OCI-LY7 (cell line): ENCODE results near the gene CABCOCO1. TPM values are rescaled to one million over a fixed set of nuclear protein-coding genes. Genes with fewer than 3 reads are reported as not detected.
"Not testable (repeated sequence)": the region's sequence is repeated elsewhere in the genome, so short reads cannot be mapped to it uniquely, and the experiment has no call there.

ENCODE experiments used
- BruUV-seq: library from RNA; stranded (reverse); fragments of 400-500 nt; replicated peaks from 2 replicates; lab custom pipeline; 2021; lab: Mats Ljungman, UMichigan
- CTCF ChIA-PET: fragments of 300-600 bp; sonication (Branson Sonifier 250); formaldehyde crosslinking; loops from one replicate; lab custom pipeline; 2022; ENCODE audit warnings: antibody characterized with exemption; ENCODE audit not compliant: unreplicated experiment; lab: Charles Lee
- POLR2A ChIA-PET: fragments of 300-600 bp; sonication (Branson Sonifier 250); formaldehyde crosslinking; loops from one replicate; lab custom pipeline; 2022; ENCODE audit warnings: antibody characterized with exemption; lab: Charles Lee
- DNase-seq: peaks from one replicate; pipeline ENCODE4 v3.0.0-alpha.2; 2015; ENCODE audit warnings: low spot score
- H2AFZ ChIP-seq: fragments of 200-600 bp; sonication (generic), shearing (Covaris generic); 2 replicates; pipeline ENCODE4 v1.6.1; 2014; ENCODE audit warnings: mild to moderate bottlenecking, antibody characterized with exemption, low read length, moderate library complexity
- H3K27ac ChIP-seq: fragments of 200-600 bp; sonication (generic); 2 replicates; pipeline ENCODE4 v1.5.1; 2014; ENCODE audit warnings: mixed run types, low read depth, mild to moderate bottlenecking, moderate library complexity, low read length, inconsistent platforms; ENCODE audit not compliant: poor library complexity, severe bottlenecking
- H3K36me3 ChIP-seq: fragments of 200-600 bp; sonication (generic); 2 replicates; pipeline ENCODE4 v1.6.1; 2014; ENCODE audit warnings: mild to moderate bottlenecking, antibody characterized with exemption, low read length, moderate library complexity, mixed read lengths; ENCODE audit not compliant: insufficient read depth
- H3K4me1 ChIP-seq: fragments of 200-600 bp; sonication (generic); 2 replicates; pipeline ENCODE4 v1.5.1; 2014; ENCODE audit warnings: mild to moderate bottlenecking, low read length; ENCODE audit not compliant: insufficient read depth, poor library complexity, severe bottlenecking
- H3K4me2 ChIP-seq: fragments of 200-600 bp; sonication (generic); 2 replicates; pipeline ENCODE4 v1.6.1; 2014; ENCODE audit warnings: mild to moderate bottlenecking, low read length
- H3K4me3 ChIP-seq: fragments of 200-600 bp; sonication (generic); 2 replicates; pipeline ENCODE4 v1.5.1; 2014; ENCODE audit warnings: mild to moderate bottlenecking, low read depth, low read length; ENCODE audit not compliant: poor library complexity, severe bottlenecking
- H3K79me2 ChIP-seq: fragments of 200-600 bp; sonication (generic); 2 replicates; pipeline ENCODE4 v1.6.1; 2016; ENCODE audit warnings: low read depth, mild to moderate bottlenecking, low read length, moderate library complexity, mixed read lengths; ENCODE audit not compliant: insufficient read depth
- H3K9me2 ChIP-seq: fragments of 200-600 bp; sonication (generic); 2 replicates; pipeline ENCODE4 v1.6.1; 2016; ENCODE audit warnings: mild to moderate bottlenecking, low read length, mixed read lengths; ENCODE audit not compliant: insufficient read depth
- H3K9me3 ChIP-seq: fragments of 200-600 bp; sonication (generic); 2 replicates; pipeline ENCODE4 v1.6.1; 2014; ENCODE audit warnings: mild to moderate bottlenecking, mixed run types, low read length, mixed read lengths
- H4K20me1 ChIP-seq: fragments of 200-600 bp; sonication (generic); 2 replicates; pipeline ENCODE4 v1.6.1; 2014; ENCODE audit warnings: mild to moderate bottlenecking, antibody characterized with exemption, low read length, moderate library complexity, mixed read lengths; ENCODE audit not compliant: insufficient read depth
- EZH2phosphoT487 ChIP-seq: fragments of 200-600 bp; sonication (generic); IDR thresholded peaks from 2 replicates; pipeline ENCODE4 v1.6.1; 2018; ENCODE audit warnings: low read depth, borderline replicate concordance, mild to moderate bottlenecking, mixed run types, antibody characterized with exemption, low read length, moderate library complexity, mixed read lengths
- intact Hi-C: fragments of 100-400 bp; cut with micrococcal nuclease; formaldehyde crosslinking; loops from one replicate; pipeline ENCODE4 v1.10.0; 2022; ENCODE audit not compliant: unreplicated experiment
- total RNA-seq, 2 experiments: library from RNA; depleted of rRNA in 1 of 2; stranded (reverse); fragments of >200 nt in 1 of 2; shearing (Covaris generic) in 1 of 2; gene quantifications; 2 replicates each; pipeline ENCODE4 v1.2.3, GENCODE V29; 2014 to 2022
- TF ChIP-seq, protein P1 (sequence below): fragments of 200-600 bp; sonication (generic); conservative IDR thresholded peaks from 2 replicates; pipeline ENCODE4 v1.5.1; 2014; ENCODE audit warnings: mild to moderate bottlenecking, antibody characterized with exemption, low read length, moderate library complexity, mixed read lengths

The CABCOCO1 gene
- total RNA-seq, 2 experiments from 2014 or later, result not detected

DNA sequence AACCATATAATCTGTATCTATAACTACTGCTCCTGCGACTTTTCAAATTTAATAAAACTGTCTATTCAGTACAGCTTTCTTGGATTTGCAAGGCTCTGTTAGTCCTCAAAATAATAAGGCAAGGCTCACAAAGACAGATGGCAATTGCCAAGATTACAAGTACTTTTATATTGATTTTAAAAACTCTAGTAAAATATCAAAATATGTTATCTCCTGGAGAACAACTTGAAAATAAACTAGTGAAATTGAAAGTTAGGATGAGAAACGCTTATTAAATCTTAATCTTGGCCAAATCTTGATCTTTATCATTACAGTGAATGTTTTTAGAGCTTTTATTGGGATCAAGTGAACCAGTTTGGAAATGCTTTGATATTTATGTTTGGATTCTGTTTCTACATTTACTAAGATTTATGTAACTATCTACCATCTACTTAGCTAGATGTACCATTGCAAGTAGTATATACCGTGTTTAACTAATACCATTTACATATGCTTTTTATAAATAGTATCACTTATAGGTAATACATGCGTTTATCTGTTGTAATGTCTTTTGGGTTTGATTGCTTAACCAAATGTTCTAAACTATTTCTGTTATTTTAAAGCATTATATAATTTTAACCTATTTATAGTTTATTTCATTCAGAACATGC, 70.0 kb downstream of the CABCOCO1 start:
- no peak overlapping the region for H2AFZ ChIP-seq
- no peaks in the 10 kb centered on the region for H4K20me1 ChIP-seq
- no TSS peak for BruUV-seq
- ChIA-PET POLR2A (interaction anchor here (0.6 to 1.0 kb wide), 2 partner anchors 169 to 640 kb away, joined by 3 read pairs; partner anchors contain the start of gene ARID5B), CTCF (no interaction called here)
- H3K4me1 ChIP-seq, result no peaks in the 10 kb centered on the region
- TF ChIP-seq, protein P1, sequence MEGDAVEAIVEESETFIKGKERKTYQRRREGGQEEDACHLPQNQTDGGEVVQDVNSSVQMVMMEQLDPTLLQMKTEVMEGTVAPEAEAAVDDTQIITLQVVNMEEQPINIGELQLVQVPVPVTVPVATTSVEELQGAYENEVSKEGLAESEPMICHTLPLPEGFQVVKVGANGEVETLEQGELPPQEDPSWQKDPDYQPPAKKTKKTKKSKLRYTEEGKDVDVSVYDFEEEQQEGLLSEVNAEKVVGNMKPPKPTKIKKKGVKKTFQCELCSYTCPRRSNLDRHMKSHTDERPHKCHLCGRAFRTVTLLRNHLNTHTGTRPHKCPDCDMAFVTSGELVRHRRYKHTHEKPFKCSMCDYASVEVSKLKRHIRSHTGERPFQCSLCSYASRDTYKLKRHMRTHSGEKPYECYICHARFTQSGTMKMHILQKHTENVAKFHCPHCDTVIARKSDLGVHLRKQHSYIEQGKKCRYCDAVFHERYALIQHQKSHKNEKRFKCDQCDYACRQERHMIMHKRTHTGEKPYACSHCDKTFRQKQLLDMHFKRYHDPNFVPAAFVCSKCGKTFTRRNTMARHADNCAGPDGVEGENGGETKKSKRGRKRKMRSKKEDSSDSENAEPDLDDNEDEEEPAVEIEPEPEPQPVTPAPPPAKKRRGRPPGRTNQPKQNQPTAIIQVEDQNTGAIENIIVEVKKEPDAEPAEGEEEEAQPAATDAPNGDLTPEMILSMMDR, result no peak
- TF ChIP-seq EZH2phosphoT487, result no peak
- no peaks in the 10 kb centered on the region for H3K9me3 ChIP-seq
- H3K4me2 ChIP-seq, result no peak overlapping the region
- no peaks in the 10 kb centered on the region for H3K9me2 ChIP-seq
- H3K36me3 ChIP-seq, result no peaks in the 10 kb centered on the region
- H3K27ac ChIP-seq, result no peak overlapping the region
- intact Hi-C loops, result loop anchor here (10.0 kb wide), 1 partner anchor 918 kb away; no protein-coding TSS in a partner anchor
- DNase-seq, result no peak
- no peak overlapping the region for H3K4me3 ChIP-seq
- no peaks in the 10 kb centered on the region for H3K79me2 ChIP-seq

DNA sequence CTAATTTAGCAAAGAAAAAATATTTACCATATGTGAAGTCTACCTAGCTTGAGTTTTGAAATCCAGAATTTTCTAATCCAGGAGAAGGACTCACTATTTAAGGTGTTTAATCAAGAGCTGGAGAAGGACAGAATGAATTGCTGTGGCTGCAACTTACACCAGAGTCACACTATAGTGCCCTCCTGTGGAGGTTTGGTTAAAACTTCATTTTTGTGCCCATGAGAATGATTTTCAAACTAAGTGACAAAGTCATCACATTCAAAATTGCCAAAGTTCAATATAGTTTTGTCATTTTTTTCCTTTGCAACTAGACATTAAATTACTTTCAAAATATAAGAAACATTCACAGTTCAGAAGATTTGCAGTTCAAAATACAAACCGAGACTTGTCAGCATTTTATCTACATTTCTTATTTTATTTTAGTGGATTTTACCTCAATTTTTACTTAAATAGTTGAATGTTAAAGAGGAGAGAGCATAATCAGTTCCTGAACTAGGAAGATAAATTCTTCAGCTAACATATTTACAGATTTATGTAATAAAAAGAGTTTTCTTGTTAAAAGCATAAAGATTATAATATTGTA, 70.7 kb downstream of the CABCOCO1 start:
- Histone ChIP-seq H4K20me1 (no peaks in the 10 kb centered on the region), H3K36me3 (no peaks in the 10 kb centered on the region), H3K9me3 (no peaks in the 10 kb centered on the region), H2AFZ (no peak overlapping the region), H3K27ac (no peak overlapping the region), H3K4me2 (no peak overlapping the region), H3K4me3 (no peak overlapping the region), H3K9me2 (no peaks in the 10 kb centered on the region), H3K4me1 (no peaks in the 10 kb centered on the region), H3K79me2 (no peaks in the 10 kb centered on the region)
- peak; percentile 56 for DNase-seq
- CTCF ChIA-PET, result no interaction called here
- TF ChIP-seq, protein P1, result peak; percentile 91
- no peak for TF ChIP-seq EZH2phosphoT487
- intact Hi-C loops, result loop anchor here (10.0 kb wide), 1 partner anchor 919 kb away; no protein-coding TSS in a partner anchor
- no TSS peak for BruUV-seq
- POLR2A ChIA-PET, result interaction anchor here (0.6 to 1.0 kb wide), 2 partner anchors 168 to 640 kb away, joined by 3 read pairs; partner anchors contain the start of gene ARID5B

DNA sequence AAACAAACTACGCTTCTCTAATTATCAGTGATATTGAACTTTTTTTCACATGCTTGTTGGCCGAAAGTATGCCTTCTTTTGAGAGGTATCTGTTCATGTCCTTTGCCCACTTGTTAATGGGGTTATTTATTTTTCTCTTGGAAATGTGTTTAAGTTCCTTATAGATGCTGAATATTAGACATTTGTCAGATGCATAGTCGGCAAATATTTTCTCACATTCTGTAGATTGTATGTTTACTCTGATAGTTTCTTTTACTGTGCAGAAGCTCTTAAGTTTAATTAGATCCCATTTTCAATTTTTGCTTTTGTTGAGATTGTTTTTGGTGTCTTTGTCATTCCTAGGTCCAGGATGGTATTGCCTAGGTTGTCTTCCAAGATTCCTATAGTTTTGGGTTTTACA, 73.2 kb downstream of the CABCOCO1 start:
- H3K4me1 ChIP-seq, result no peaks in the 10 kb centered on the region
- H3K27ac ChIP-seq, result no peak overlapping the region
- no peak overlapping the region for H2AFZ ChIP-seq
- no peaks in the 10 kb centered on the region for H3K36me3 ChIP-seq
- ChIA-PET POLR2A (no interaction called here), CTCF (no interaction called here)
- BruUV-seq, result no TSS peak
- intact Hi-C loops, result loop anchor here (10.0 kb wide), 1 partner anchor 921 kb away; no protein-coding TSS in a partner anchor
- no peaks in the 10 kb centered on the region for H4K20me1 ChIP-seq
- DNase-seq, result no peak
- no peaks in the 10 kb centered on the region for H3K9me2 ChIP-seq
- no peak for TF ChIP-seq EZH2phosphoT487
- TF ChIP-seq, protein P1, result no peak
- no peak overlapping the region for H3K4me2 ChIP-seq
- H3K79me2 ChIP-seq, result no peaks in the 10 kb centered on the region
- no peak overlapping the region for H3K4me3 ChIP-seq
- H3K9me3 ChIP-seq, result no peaks in the 10 kb centered on the region

DNA sequence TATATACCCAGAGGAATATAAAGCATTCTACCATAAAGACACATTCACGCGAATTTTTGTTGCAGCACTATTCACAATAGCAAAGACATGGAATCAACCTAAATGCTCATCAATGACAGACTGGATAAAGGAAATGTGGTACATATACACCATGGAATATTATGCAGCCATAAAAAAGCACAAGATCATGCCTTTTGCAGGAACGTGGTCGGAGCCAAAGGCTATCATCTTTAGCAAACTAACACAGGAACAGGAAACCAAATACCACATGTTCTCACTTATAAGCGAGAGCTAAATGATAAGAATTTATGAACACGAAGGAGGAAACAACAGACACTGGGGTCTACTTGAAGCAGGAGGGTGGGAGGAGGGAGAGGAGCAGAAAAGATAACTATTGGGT, 74.7 kb downstream of the CABCOCO1 start:
- DNase-seq, H3K36me3 ChIP-seq, H4K20me1 ChIP-seq, H3K79me2 ChIP-seq, BruUV-seq, H3K9me2 ChIP-seq, H2AFZ ChIP-seq, H3K27ac ChIP-seq, H3K4me2 ChIP-seq, CTCF ChIA-PET, H3K9me3 ChIP-seq, H3K4me1 ChIP-seq, H3K4me3 ChIP-seq: not testable (repeated sequence)
- POLR2A ChIA-PET, result interaction anchor here (0.5 kb wide), 1 partner anchor 13 kb away, joined by 3 read pairs; no protein-coding TSS in a partner anchor
- intact Hi-C loops, result loop anchor here (10.0 kb wide), 1 partner anchor 923 kb away; no protein-coding TSS in a partner anchor
